SU-DHL-6 (cell line): Measurements from ENCODE around the gene MC1R.
"Not testable (repeated sequence)": the region's sequence is repeated elsewhere in the genome, so short reads cannot be mapped to it uniquely, and the experiment has no call there.

Experiments used
- H2AFZ ChIP-seq: fragments of 200-600 bp; sonication (generic); 2 replicates; pipeline ENCODE4 v1.6.1; 2014; ENCODE audit warnings: low read depth, mild to moderate bottlenecking, moderate library complexity, mixed read lengths, antibody characterized with exemption, low read length; ENCODE audit not compliant: severe bottlenecking
- H3F3A ChIP-seq: fragments of 200-600 bp; shearing (Covaris generic); 2 replicates; pipeline ENCODE4 v1.6.0; 2016; ENCODE audit warnings: antibody characterized with exemption, mild to moderate bottlenecking; ENCODE audit not compliant: insufficient read depth
- H3K27ac ChIP-seq: fragments of 200-600 bp; sonication (generic); 2 replicates; pipeline ENCODE4 v1.5.1; 2016; ENCODE audit warnings: low read depth, mild to moderate bottlenecking, low read length, moderate library complexity, mixed read lengths
- H3K27me3 ChIP-seq: fragments of 200-600 bp; sonication (generic), shearing (Covaris generic); 2 replicates; pipeline ENCODE4 v1.6.0; 2014; ENCODE audit warnings: mild to moderate bottlenecking, low read length
- H3K36me3 ChIP-seq: fragments of 200-600 bp; sonication (generic); 2 replicates; pipeline ENCODE4 v1.6.1; 2014; ENCODE audit warnings: mild to moderate bottlenecking, low read length, mixed read lengths
- H3K4me2 ChIP-seq: fragments of 300-600, 200-600 bp; shearing (Covaris generic), sonication (generic); 2 replicates; pipeline ENCODE4 v1.6.0; 2014; ENCODE audit warnings: low read length, low read depth, mild to moderate bottlenecking; ENCODE audit not compliant: poor library complexity, severe bottlenecking
- H3K4me3 ChIP-seq: fragments of 200-600 bp; sonication (generic); 2 replicates; pipeline ENCODE4 v1.5.1; 2014; ENCODE audit warnings: antibody characterized with exemption, low read length, mild to moderate bottlenecking, mixed read lengths; ENCODE audit not compliant: insufficient read depth, poor library complexity, severe bottlenecking
- H3K79me2 ChIP-seq: fragments of 200-600 bp; sonication (generic); 2 replicates; pipeline ENCODE4 v1.6.1; 2014; ENCODE audit warnings: mild to moderate bottlenecking, low read length, moderate library complexity; ENCODE audit not compliant: insufficient read depth
- H3K9ac ChIP-seq: fragments of 200-600 bp; sonication (generic); 2 replicates; pipeline ENCODE4 v1.7.0; 2014; ENCODE audit warnings: mild to moderate bottlenecking, low read length
- H3K9me2 ChIP-seq: fragments of 200-600 bp; sonication (generic); replicated peaks from 2 replicates; pipeline ENCODE4 v1.6.1; 2014; ENCODE audit warnings: low read length; ENCODE audit not compliant: insufficient read depth
- H3K9me3 ChIP-seq: fragments of 200-600 bp; sonication (generic); 2 replicates; pipeline ENCODE4 v1.6.1; 2014; ENCODE audit warnings: low read length, mixed read lengths; ENCODE audit not compliant: insufficient read depth
- H4K20me1 ChIP-seq: fragments of 200-600 bp; sonication (generic); 2 replicates; pipeline ENCODE4 v1.6.1; 2014; ENCODE audit warnings: low read depth, mild to moderate bottlenecking, antibody characterized with exemption, low read length, moderate library complexity, mixed read lengths
- CTCF ChIP-seq: fragments of 200-600 bp; sonication (generic); IDR thresholded peaks from one replicate; pipeline ENCODE4 v1.5.1; 2017; ENCODE audit warnings: antibody characterized with exemption, mild to moderate bottlenecking, low read length, moderate library complexity; ENCODE audit not compliant: insufficient read depth, poor library complexity, severe bottlenecking
- EZH2phosphoT487 ChIP-seq: fragments of 200-600 bp; sonication (generic), shearing (Covaris generic); conservative IDR thresholded peaks from 2 replicates; pipeline ENCODE4 v1.6.1; 2018; ENCODE audit warnings: mild to moderate bottlenecking, antibody characterized with exemption, low read length, moderate library complexity, mixed read lengths

Gene MC1R

GRCh38 chr16:89913408-89914387, 5.0 kb upstream of the MC1R start:
- no peak for TF ChIP-seq EZH2phosphoT487
- TF ChIP-seq CTCF: no peak
- Histone ChIP-seq H2AFZ (no peak overlapping the region), H3K9me3 (no peaks in the 10 kb centered on the region), H3K9me2 (no peaks in the 10 kb centered on the region), H3K27ac (no peak overlapping the region), H3K4me3 (no peak overlapping the region), H3K4me2 (no peak overlapping the region), H3K79me2 (no peaks in the 10 kb centered on the region), H3F3A (peaks cover 11% of the 10 kb centered on the region), H4K20me1 (no peaks in the 10 kb centered on the region), H3K9ac (no peak overlapping the region), H3K36me3 (no peaks in the 10 kb centered on the region), H3K27me3 (no peaks in the 10 kb centered on the region)

GRCh38 chr16:89914642-89915285, 3.9 kb upstream of the MC1R start:
- H3K27ac ChIP-seq, H4K20me1 ChIP-seq, H3K9ac ChIP-seq, H3K36me3 ChIP-seq, H2AFZ ChIP-seq, H3F3A ChIP-seq, H3K4me3 ChIP-seq, H3K4me2 ChIP-seq, H3K9me3 ChIP-seq, H3K27me3 ChIP-seq, H3K79me2 ChIP-seq, H3K9me2 ChIP-seq: not testable (repeated sequence)

- Histone ChIP-seq H3K36me3 (no peaks in the 10 kb centered on the region), H3K27me3 (no peaks in the 10 kb centered on the region), H3K79me2 (no peaks in the 10 kb centered on the region), H3K9me3 (no peaks in the 10 kb centered on the region), H3K9me2 (no peaks in the 10 kb centered on the region), H3K4me3 (no peak overlapping the region), H3K27ac (no peak overlapping the region), H4K20me1 (no peaks in the 10 kb centered on the region), H3K9ac (no peak overlapping the region), H3K4me2 (no peak overlapping the region), H3F3A (peaks cover 5% of the 10 kb centered on the region; the same call in 1 of the 2 replicates), H2AFZ (no peak overlapping the region)
- TF ChIP-seq CTCF (no peak), EZH2phosphoT487 (no peak)
Measured at GRCh38 chr16:89915303-89916232, 3.1 kb upstream of the MC1R start.
